ENCODE data around the gene MLXIP.

GRCh38 chr12:122187466-122187865 is 108.9 kb downstream of the MLXIP start:
- TF ChIP-seq, protein P1, sequence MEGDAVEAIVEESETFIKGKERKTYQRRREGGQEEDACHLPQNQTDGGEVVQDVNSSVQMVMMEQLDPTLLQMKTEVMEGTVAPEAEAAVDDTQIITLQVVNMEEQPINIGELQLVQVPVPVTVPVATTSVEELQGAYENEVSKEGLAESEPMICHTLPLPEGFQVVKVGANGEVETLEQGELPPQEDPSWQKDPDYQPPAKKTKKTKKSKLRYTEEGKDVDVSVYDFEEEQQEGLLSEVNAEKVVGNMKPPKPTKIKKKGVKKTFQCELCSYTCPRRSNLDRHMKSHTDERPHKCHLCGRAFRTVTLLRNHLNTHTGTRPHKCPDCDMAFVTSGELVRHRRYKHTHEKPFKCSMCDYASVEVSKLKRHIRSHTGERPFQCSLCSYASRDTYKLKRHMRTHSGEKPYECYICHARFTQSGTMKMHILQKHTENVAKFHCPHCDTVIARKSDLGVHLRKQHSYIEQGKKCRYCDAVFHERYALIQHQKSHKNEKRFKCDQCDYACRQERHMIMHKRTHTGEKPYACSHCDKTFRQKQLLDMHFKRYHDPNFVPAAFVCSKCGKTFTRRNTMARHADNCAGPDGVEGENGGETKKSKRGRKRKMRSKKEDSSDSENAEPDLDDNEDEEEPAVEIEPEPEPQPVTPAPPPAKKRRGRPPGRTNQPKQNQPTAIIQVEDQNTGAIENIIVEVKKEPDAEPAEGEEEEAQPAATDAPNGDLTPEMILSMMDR (IDR thresholded peaks at IDR 0.05), result no peak
- TF ChIP-seq EZH2 (IDR thresholded peaks at IDR 0.05), result no peak
- TF ChIP-seq EZH2phosphoT487 (IDR thresholded peaks at IDR 0.05), result no peak
